ENCODE results near the gene TMEM42. TPM values are rescaled to one million over a fixed set of nuclear protein-coding genes. Genes with fewer than 3 reads are reported as not detected.
A peak's percentile ranks its signal among the peaks of the same experiment; 100 is the strongest.

TMEM42 gene
- total RNA-seq, 1 experiment from 2014 or later = 1.3 TPM

GRCh38 chr3:44899683-44900367 lies 38.1 kb downstream of the TMEM42 start:
- DNase-seq (ENCODE audit: low read depth, low spot score) = no peak
- in situ Hi-C loops (cut with HindIII; ENCODE audit: low pct_unique_long_range_greater_than_20kb, low sequenced_read_pairs) = no loop called here

DNA sequence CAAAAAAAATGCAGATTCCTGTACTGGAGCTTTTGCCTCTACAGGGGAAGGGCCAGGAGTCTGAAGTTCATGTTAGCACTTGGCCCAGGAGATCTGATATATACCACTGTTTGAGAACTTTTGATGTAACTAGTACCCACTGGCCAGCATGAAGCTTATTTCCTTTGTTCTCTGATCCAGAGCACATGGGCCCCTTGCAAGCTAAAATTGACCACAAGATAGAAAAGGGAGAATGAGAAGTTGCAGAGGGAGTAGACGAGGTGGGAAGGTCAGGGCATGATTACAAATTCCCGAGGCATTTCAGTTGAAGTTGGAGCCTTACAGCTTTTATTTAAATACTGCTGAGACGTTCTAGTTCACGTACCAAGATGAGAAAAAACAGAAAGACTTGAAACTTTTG lies 40.9 kb downstream of the TMEM42 start:
- in situ Hi-C loops (cut with HindIII; ENCODE audit: low pct_unique_long_range_greater_than_20kb, low sequenced_read_pairs) = no loop called here
- DNase-seq (ENCODE audit: low read depth, low spot score) = no peak

- no peak for DNase-seq (ENCODE audit: low read depth, low spot score)
- in situ Hi-C loops (cut with HindIII; ENCODE audit: low pct_unique_long_range_greater_than_20kb, low sequenced_read_pairs) = no loop called here
These were observed 41.6 kb downstream of the TMEM42 start for GRCh38 chr3:44903314-44903713.

GRCh38 chr3:44903751-44904150 lies 42.0 kb downstream of the TMEM42 start:
- no peak for DNase-seq (ENCODE audit: low read depth, low spot score)
- in situ Hi-C loops (cut with HindIII; ENCODE audit: low pct_unique_long_range_greater_than_20kb, low sequenced_read_pairs) = no loop called here

DNA sequence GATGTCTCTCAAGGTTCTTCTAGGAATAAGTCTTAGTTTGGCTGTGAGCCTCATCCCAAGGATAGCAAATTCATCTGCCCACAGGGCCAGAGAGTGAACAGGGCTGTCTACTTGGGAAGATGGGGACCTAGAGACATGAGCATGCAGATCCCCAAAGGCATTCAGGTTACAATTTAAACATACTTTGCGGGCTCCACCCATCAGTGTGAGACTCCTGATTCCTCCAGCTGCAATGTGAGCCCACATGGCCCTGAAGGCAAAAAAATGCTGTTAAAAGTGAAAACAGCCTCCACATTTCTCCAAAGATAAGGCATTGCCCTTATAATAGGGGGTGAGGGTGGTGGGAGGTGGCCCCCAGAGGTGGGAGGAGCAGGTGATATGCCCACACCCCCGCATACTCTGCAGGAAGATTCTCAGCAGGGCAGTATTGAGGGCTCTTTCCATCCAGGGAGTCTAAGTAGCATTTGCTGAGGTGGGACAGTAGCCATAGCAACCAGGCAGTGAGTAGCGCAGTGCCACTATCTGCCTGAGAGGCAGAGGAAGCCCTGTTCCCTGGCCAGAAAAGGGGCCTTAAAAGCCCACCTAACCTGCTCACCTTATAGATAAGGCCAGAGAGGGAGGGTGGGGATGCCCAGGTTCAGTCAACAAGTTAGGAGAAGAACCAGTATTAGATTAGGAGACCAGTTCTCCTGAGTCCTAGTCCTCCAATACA lies 43.9 kb downstream of the TMEM42 start:
- in situ Hi-C loops (cut with HindIII; ENCODE audit: low pct_unique_long_range_greater_than_20kb, low sequenced_read_pairs) = no loop called here
- DNase-seq (ENCODE audit: low read depth, low spot score) = no peak

DNA sequence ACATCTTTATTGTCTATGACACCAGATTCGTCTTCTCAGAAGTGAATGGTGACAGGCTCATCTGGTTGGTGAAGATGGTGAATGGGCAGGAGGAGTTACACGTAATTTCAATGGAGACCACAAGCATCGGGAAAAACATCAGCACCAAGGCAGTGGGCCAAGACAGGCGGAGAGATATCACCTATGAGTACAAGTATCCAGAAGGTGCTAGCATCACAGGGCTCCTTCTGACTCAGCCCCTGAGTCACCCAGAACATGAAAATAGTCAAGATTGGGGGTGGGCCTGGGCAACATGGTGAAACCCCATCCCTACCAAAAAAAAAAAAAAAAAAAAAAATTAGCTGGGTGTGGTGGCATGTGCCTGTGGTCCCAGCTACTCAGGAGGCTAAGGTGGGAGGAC lies 45.3 kb downstream of the TMEM42 start:
- DNase-seq (ENCODE audit: low read depth, low spot score) = no peak
- in situ Hi-C loops (cut with HindIII; ENCODE audit: low pct_unique_long_range_greater_than_20kb, low sequenced_read_pairs) = no loop called here

GRCh38 chr3:44907612-44908011 lies 45.9 kb downstream of the TMEM42 start:
- DNase-seq (ENCODE audit: low read depth, low spot score) = no peak
- in situ Hi-C loops (cut with HindIII; ENCODE audit: low pct_unique_long_range_greater_than_20kb, low sequenced_read_pairs) = no loop called here

- in situ Hi-C loops (cut with HindIII; ENCODE audit: low pct_unique_long_range_greater_than_20kb, low sequenced_read_pairs) = no loop called here
These were observed 47.4 kb downstream of the TMEM42 start for GRCh38 chr3:44909063-44909462.

DNA sequence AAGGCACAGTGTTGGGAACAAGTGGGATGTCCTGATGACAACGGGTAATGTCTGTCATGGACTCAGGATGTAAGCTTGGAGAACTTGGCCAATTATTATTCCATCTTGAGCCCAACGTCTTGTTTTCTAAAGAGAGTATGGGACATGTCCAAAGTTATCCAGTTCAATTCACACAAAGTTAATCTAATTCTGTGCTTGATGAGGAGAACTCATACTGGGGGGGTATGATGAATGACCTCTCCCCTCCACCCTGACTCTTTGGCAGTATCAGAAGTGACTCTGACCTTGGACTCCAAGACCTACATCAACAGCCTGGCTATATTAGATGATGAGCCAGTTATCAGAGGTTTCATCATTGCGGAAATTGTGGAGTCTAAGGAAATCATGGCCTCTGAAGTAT lies 49.0 kb downstream of the TMEM42 start:
- DNase-seq (ENCODE audit: low read depth, low spot score) = no peak
- in situ Hi-C loops (cut with HindIII; ENCODE audit: low pct_unique_long_range_greater_than_20kb, low sequenced_read_pairs) = no loop called here

More at GRCh38 chr3:44909063-44909462, 47.4 kb downstream of the TMEM42 start:
- no peak for DNase-seq (ENCODE audit: low read depth, low spot score)

DNA sequence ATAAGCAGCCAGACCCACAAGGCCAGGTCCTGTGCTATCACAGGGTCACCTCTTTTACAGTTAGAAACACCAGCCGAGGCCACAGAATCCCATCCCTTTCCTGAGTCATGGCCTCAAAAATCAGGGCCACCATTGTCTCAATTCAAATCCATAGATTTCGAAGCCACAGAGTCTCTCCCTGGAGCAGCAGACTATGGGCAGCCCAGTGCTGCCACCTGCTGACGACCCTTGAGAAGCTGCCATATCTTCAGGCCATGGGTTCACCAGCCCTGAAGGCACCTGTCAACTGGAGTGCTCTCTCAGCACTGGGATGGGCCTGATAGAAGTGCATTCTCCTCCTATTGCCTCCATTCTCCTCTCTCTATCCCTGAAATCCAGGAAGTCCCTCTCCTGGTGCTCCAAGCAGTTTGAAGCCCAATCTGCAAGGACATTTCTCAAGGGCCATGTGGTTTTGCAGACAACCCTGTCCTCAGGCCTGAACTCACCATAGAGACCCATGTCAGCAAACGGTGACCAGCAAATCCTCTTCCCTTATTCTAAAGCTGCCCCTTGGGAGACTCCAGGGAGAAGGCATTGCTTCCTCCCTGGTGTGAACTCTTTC lies 52.3 kb downstream of the TMEM42 start:
- in situ Hi-C loops (cut with HindIII; ENCODE audit: low pct_unique_long_range_greater_than_20kb, low sequenced_read_pairs) = no loop called here
- peak; percentile 76 for DNase-seq (ENCODE audit: low read depth, low spot score)

GRCh38 chr3:44914936-44915335 lies 53.2 kb downstream of the TMEM42 start:
- peak; percentile 19 for DNase-seq (ENCODE audit: low read depth, low spot score)
- in situ Hi-C loops (cut with HindIII; ENCODE audit: low pct_unique_long_range_greater_than_20kb, low sequenced_read_pairs) = no loop called here

Other genes with a start within 250 kb of the TMEM42 start
- gene ZNF197, start 236.9 kb upstream of the TMEM42 start, total RNA-seq (2014; rRNA removed; shearing (Covaris generic)) = 6.7 and 7.1 TPM in 2 replicates
- 0.13 TPM in 2 replicates for gene ZNF35, start 213.2 kb upstream of the TMEM42 start, total RNA-seq (2014; rRNA removed; shearing (Covaris generic))
- gene ZNF502, start 149.3 kb upstream of the TMEM42 start, total RNA-seq (2014; rRNA removed; shearing (Covaris generic)) = 2.3 and 3.5 TPM in 2 replicates
- gene ZNF501, start 132.3 kb upstream of the TMEM42 start, total RNA-seq (2014; rRNA removed; shearing (Covaris generic)) = 2.5 and 5.0 TPM in 2 replicates
- gene KIAA1143, start 100.3 kb upstream of the TMEM42 start, total RNA-seq (2014; rRNA removed; shearing (Covaris generic)) = 20.2 and 21.1 TPM in 2 replicates
- gene KIF15, start 100.1 kb upstream of the TMEM42 start, total RNA-seq (2014; rRNA removed; shearing (Covaris generic)) = 10.0 and 12.8 TPM in 2 replicates
- not detected in 2 replicates for gene TGM4, start 12.7 kb downstream of the TMEM42 start, total RNA-seq (2014; rRNA removed; shearing (Covaris generic))
- gene ZDHHC3, start 114.3 kb downstream of the TMEM42 start, total RNA-seq (2014; rRNA removed; shearing (Covaris generic)) = 46.2 and 55.0 TPM in 2 replicates
- 53.7 and 57.8 TPM in 2 replicates for gene EXOSC7, start 114.3 kb downstream of the TMEM42 start, total RNA-seq (2014; rRNA removed; shearing (Covaris generic))
- not detected in 2 replicates for gene CLEC3B, start 164.4 kb downstream of the TMEM42 start, total RNA-seq (2014; rRNA removed; shearing (Covaris generic))